ENCODE results near the gene POP7. TPM values are rescaled to one million over a fixed set of nuclear protein-coding genes. Genes with fewer than 3 reads are reported as not detected.
"Not testable (repeated sequence)": the region's sequence is repeated elsewhere in the genome, so short reads cannot be mapped to it uniquely, and the experiment has no call there.

POP7 gene
- 77.3 and 77.7 TPM in 2 replicates for total RNA-seq

GRCh38 chr7:100705753-100706671 lies at the start of gene POP7:
Gene POP7 (plus strand): TSS chr7:100706121. CDS start chr7:100706831, 710 bp downstream.
- H3K27me3 Mint-ChIP-seq = peaks cover 7% of the 10 kb centered on the region
- intact Hi-C loops (cut with micrococcal nuclease) = loop anchor here (1.0 to 5.0 kb wide), 7 partner anchors 9 to 146 kb away; partner anchors contain the start of genes FBXO24, GNB2, LRCH4 and MOSPD3
- H3K9me3 Mint-ChIP-seq = no peaks in the 10 kb centered on the region
- H3K36me3 Mint-ChIP-seq (ENCODE audit: low read depth) = peaks cover 21% of the 10 kb centered on the region
- peak within 1 kb of the TSS; percentile 98 for H3K27ac Mint-ChIP-seq
- H3K4me3 Mint-ChIP-seq = peak within 1 kb of the TSS; percentile 99
- peak; percentile 100 for DNase-seq
- peaks cover 13% of the 10 kb centered on the region for H3K4me1 Mint-ChIP-seq

- H3K36me3 Mint-ChIP-seq (ENCODE audit: low read depth); H3K9me3 Mint-ChIP-seq; H3K4me3 Mint-ChIP-seq; H3K27ac Mint-ChIP-seq; H3K4me1 Mint-ChIP-seq; intact Hi-C loops (cut with micrococcal nuclease); DNase-seq: not testable (repeated sequence)
- H3K27me3 Mint-ChIP-seq = peaks cover 21% of the 10 kb centered on the region
These were observed 43.6 kb upstream of the POP7 start for GRCh38 chr7:100662194-100662776.

- intact Hi-C loops (cut with micrococcal nuclease) = no loop called here
- Mint-ChIP-seq H3K27ac (no peak overlapping the region), H3K4me3 (no peak overlapping the region), H3K36me3 (ENCODE audit: low read depth) (no peaks in the 10 kb centered on the region), H3K4me1 (peaks cover 1% of the 10 kb centered on the region), H3K27me3 (peaks cover 13% of the 10 kb centered on the region), H3K9me3 (no peaks in the 10 kb centered on the region)
- no peak for DNase-seq
These were observed 40.7 kb upstream of the POP7 start for GRCh38 chr7:100665168-100665726.

- Mint-ChIP-seq H3K4me3 (no peak overlapping the region), H3K4me1 (peaks cover 3% of the 10 kb centered on the region), H3K27ac (no peak overlapping the region), H3K27me3 (peaks cover 24% of the 10 kb centered on the region), H3K36me3 (ENCODE audit: low read depth) (no peaks in the 10 kb centered on the region), H3K9me3 (no peaks in the 10 kb centered on the region)
- intact Hi-C loops (cut with micrococcal nuclease) = no loop called here
- DNase-seq = no peak
These were observed 38.4 kb upstream of the POP7 start for GRCh38 chr7:100667331-100668068.

GRCh38 chr7:100668069-100668449 lies 37.9 kb upstream of the POP7 start:
- no peak for DNase-seq
- intact Hi-C loops (cut with micrococcal nuclease) = no loop called here
- no peaks in the 10 kb centered on the region for H3K36me3 Mint-ChIP-seq (ENCODE audit: low read depth)
- peaks cover 24% of the 10 kb centered on the region for H3K27me3 Mint-ChIP-seq
- no peaks in the 10 kb centered on the region for H3K9me3 Mint-ChIP-seq
- no peak overlapping the region for H3K27ac Mint-ChIP-seq
- no peak overlapping the region for H3K4me3 Mint-ChIP-seq
- peaks cover 5% of the 10 kb centered on the region for H3K4me1 Mint-ChIP-seq

GRCh38 chr7:100669106-100669505 lies 36.8 kb upstream of the POP7 start:
- intact Hi-C loops (cut with micrococcal nuclease); H3K9me3 Mint-ChIP-seq; DNase-seq; H3K4me1 Mint-ChIP-seq; H3K36me3 Mint-ChIP-seq (ENCODE audit: low read depth); H3K27ac Mint-ChIP-seq; H3K4me3 Mint-ChIP-seq: not testable (repeated sequence)
- peaks cover 24% of the 10 kb centered on the region for H3K27me3 Mint-ChIP-seq

GRCh38 chr7:100670074-100670473 lies 35.8 kb upstream of the POP7 start:
- Mint-ChIP-seq H3K36me3 (ENCODE audit: low read depth) (peaks cover 3% of the 10 kb centered on the region), H3K4me3 (no peak overlapping the region), H3K27me3 (peaks cover 24% of the 10 kb centered on the region), H3K9me3 (no peaks in the 10 kb centered on the region), H3K27ac (no peak overlapping the region), H3K4me1 (peaks cover 7% of the 10 kb centered on the region)
- DNase-seq = no peak
- intact Hi-C loops (cut with micrococcal nuclease) = no loop called here

- peaks cover 7% of the 10 kb centered on the region for H3K36me3 Mint-ChIP-seq (ENCODE audit: low read depth)
- H3K27me3 Mint-ChIP-seq = peaks cover 20% of the 10 kb centered on the region
- intact Hi-C loops (cut with micrococcal nuclease) = loop anchor here (2.0 kb wide), 1 partner anchor 15 kb away; the partner anchor contains the start of gene ACTL6B
- no peak overlapping the region for H3K4me3 Mint-ChIP-seq
- no peaks in the 10 kb centered on the region for H3K9me3 Mint-ChIP-seq
- DNase-seq = no peak
- H3K27ac Mint-ChIP-seq = no peak overlapping the region
- peaks cover 11% of the 10 kb centered on the region for H3K4me1 Mint-ChIP-seq
These were observed 34.3 kb upstream of the POP7 start for GRCh38 chr7:100671353-100672327.

GRCh38 chr7:100673302-100673941 lies 32.5 kb upstream of the POP7 start, which contains the start of gene GNB2:
Gene GNB2 (plus strand): TSS chr7:100673740. CDS start chr7:100676266, 2,526 bp downstream.
- H3K36me3 Mint-ChIP-seq (ENCODE audit: low read depth) = peaks cover 17% of the 10 kb centered on the region
- peak within 1 kb of the TSS; percentile 94 for H3K27ac Mint-ChIP-seq
- no peaks in the 10 kb centered on the region for H3K9me3 Mint-ChIP-seq
- DNase-seq = peak; percentile 100
- H3K4me1 Mint-ChIP-seq = peaks cover 12% of the 10 kb centered on the region
- H3K27me3 Mint-ChIP-seq = peaks cover 14% of the 10 kb centered on the region
- H3K4me3 Mint-ChIP-seq = peak within 1 kb of the TSS; percentile 96
- intact Hi-C loops (cut with micrococcal nuclease) = loop anchor here (1.0 to 2.0 kb wide), 5 partner anchors 17 to 87 kb away; partner anchors contain the start of genes ACTL6B, FBXO24, LRCH4 and MOSPD3

GRCh38 chr7:100673942-100674410 lies 31.9 kb upstream of the POP7 start:
- DNase-seq = peak; percentile 80
- Mint-ChIP-seq H3K4me3 (peak overlapping the region; percentile 96), H3K27ac (peak overlapping the region; percentile 94), H3K27me3 (peaks cover 14% of the 10 kb centered on the region), H3K9me3 (no peaks in the 10 kb centered on the region), H3K36me3 (ENCODE audit: low read depth) (peaks cover 18% of the 10 kb centered on the region), H3K4me1 (peaks cover 12% of the 10 kb centered on the region)
- intact Hi-C loops (cut with micrococcal nuclease) = loop anchor here (1.0 to 2.0 kb wide), 5 partner anchors 17 to 88 kb away; partner anchors contain the start of genes ACTL6B, FBXO24, LRCH4 and MOSPD3

- Mint-ChIP-seq H3K27me3 (peaks cover 11% of the 10 kb centered on the region), H3K9me3 (no peaks in the 10 kb centered on the region), H3K4me1 (peaks cover 14% of the 10 kb centered on the region), H3K27ac (peak overlapping the region; percentile 94), H3K4me3 (peak overlapping the region; percentile 96), H3K36me3 (ENCODE audit: low read depth) (peaks cover 22% of the 10 kb centered on the region)
- DNase-seq = peak; percentile 77
- intact Hi-C loops (cut with micrococcal nuclease) = no loop called here
These were observed 31.4 kb upstream of the POP7 start for GRCh38 chr7:100674411-100675104.

All from activated CD4-positive, alpha-beta T cell treated with anti-CD3 and anti-CD28 coated beads, Interleukin-2, amount 10 ng/mL, durations not matched to agents 24 days and 14 days (primary cell).